Measurements from ENCODE around the gene KLHL25. TPM values are rescaled to one million over a fixed set of nuclear protein-coding genes. Genes with fewer than 3 reads are reported as not detected.

Gene KLHL25
- total RNA-seq, 2 experiments from 2014 or later, result 7.4 to 8.0 TPM

GRCh38 chr15:85780225-85780985 is 14.3 kb downstream of the KLHL25 start:
- DNase-seq, result no peak
- H3K9me3 Mint-ChIP-seq, result no peaks in the 10 kb centered on the region
- peaks cover 34% of the 10 kb centered on the region for H3K4me1 Mint-ChIP-seq
- no peak overlapping the region for H3K4me3 Mint-ChIP-seq
- no peaks in the 10 kb centered on the region for H3K36me3 Mint-ChIP-seq (ENCODE audit: low read depth)
- ChIA-PET CTCF (no interaction called here), POLR2A (no interaction called here)
- H3K27me3 Mint-ChIP-seq, result no peaks in the 10 kb centered on the region
- no peak overlapping the region for H3K27ac Mint-ChIP-seq

- Mint-ChIP-seq H3K27ac (no peak overlapping the region), H3K4me3 (no peak overlapping the region), H3K4me1 (peaks cover 24% of the 10 kb centered on the region), H3K9me3 (no peaks in the 10 kb centered on the region), H3K27me3 (no peaks in the 10 kb centered on the region), H3K36me3 (ENCODE audit: low read depth) (no peaks in the 10 kb centered on the region)
- ChIA-PET CTCF (interaction anchor here (0.6 to 1.4 kb wide), 2 partner anchors 19 to 49 kb away, joined by 3 to 4 read pairs; no protein-coding TSS in a partner anchor), POLR2A (no interaction called here)
- no peak for DNase-seq
These were observed 15.5 kb downstream of the KLHL25 start for GRCh38 chr15:85779249-85779648.

GRCh38 chr15:85778107-85778776 is 16.5 kb downstream of the KLHL25 start:
- Mint-ChIP-seq H3K27me3 (no peaks in the 10 kb centered on the region), H3K36me3 (ENCODE audit: low read depth) (no peaks in the 10 kb centered on the region), H3K27ac (no peak overlapping the region), H3K4me1 (peaks cover 18% of the 10 kb centered on the region), H3K9me3 (no peaks in the 10 kb centered on the region), H3K4me3 (no peak overlapping the region)
- CTCF ChIA-PET, result interaction anchor here (0.6 to 1.4 kb wide), 6 partner anchors 8 to 585 kb away, joined by 3 to 4 read pairs (median 3); no protein-coding TSS in a partner anchor
- POLR2A ChIA-PET, result no interaction called here
- DNase-seq, result no peak

- no peak overlapping the region for H3K4me3 Mint-ChIP-seq
- no peaks in the 10 kb centered on the region for H3K27me3 Mint-ChIP-seq
- DNase-seq, result no peak
- CTCF ChIA-PET, result interaction anchor here (0.6 to 1.1 kb wide), 5 partner anchors 9 to 586 kb away, joined by 3 to 4 read pairs (median 3); no protein-coding TSS in a partner anchor
- H3K27ac Mint-ChIP-seq, result no peak overlapping the region
- H3K36me3 Mint-ChIP-seq (ENCODE audit: low read depth), result no peaks in the 10 kb centered on the region
- no peaks in the 10 kb centered on the region for H3K9me3 Mint-ChIP-seq
- POLR2A ChIA-PET, result no interaction called here
- H3K4me1 Mint-ChIP-seq, result peaks cover 15% of the 10 kb centered on the region
These were observed 17.2 kb downstream of the KLHL25 start for GRCh38 chr15:85777250-85778106.

GRCh38 chr15:85773970-85774369 is 20.8 kb downstream of the KLHL25 start:
- no peak overlapping the region for H3K27ac Mint-ChIP-seq
- ChIA-PET POLR2A (no interaction called here), CTCF (interaction anchor here (1.5 kb wide), 2 partner anchors 9 to 19 kb away, joined by 3 to 5 read pairs; no protein-coding TSS in a partner anchor)
- H3K4me3 Mint-ChIP-seq, result no peak overlapping the region
- H3K9me3 Mint-ChIP-seq, result no peaks in the 10 kb centered on the region
- no peaks in the 10 kb centered on the region for H3K36me3 Mint-ChIP-seq (ENCODE audit: low read depth)
- DNase-seq, result no peak
- H3K4me1 Mint-ChIP-seq, result no peaks in the 10 kb centered on the region
- no peaks in the 10 kb centered on the region for H3K27me3 Mint-ChIP-seq

GRCh38 chr15:85773249-85773648 is 21.5 kb downstream of the KLHL25 start:
- Mint-ChIP-seq H3K9me3 (no peaks in the 10 kb centered on the region), H3K4me1 (no peaks in the 10 kb centered on the region), H3K4me3 (no peak overlapping the region), H3K27ac (no peak overlapping the region), H3K36me3 (ENCODE audit: low read depth) (no peaks in the 10 kb centered on the region), H3K27me3 (no peaks in the 10 kb centered on the region)
- DNase-seq, result no peak
- ChIA-PET CTCF (interaction anchor here (0.5 to 1.5 kb wide), 2 partner anchors 9 to 391 kb away, joined by 3 read pairs; no protein-coding TSS in a partner anchor), POLR2A (no interaction called here)

- Mint-ChIP-seq H3K9me3 (no peaks in the 10 kb centered on the region), H3K4me3 (no peak overlapping the region), H3K27ac (peak overlapping the region; percentile 23), H3K36me3 (ENCODE audit: low read depth) (no peaks in the 10 kb centered on the region), H3K4me1 (no peaks in the 10 kb centered on the region), H3K27me3 (no peaks in the 10 kb centered on the region)
- ChIA-PET CTCF (interaction anchor here (0.5 to 1.5 kb wide), 2 partner anchors 10 to 390 kb away, joined by 3 read pairs; no protein-coding TSS in a partner anchor), POLR2A (no interaction called here)
- no peak for DNase-seq
These were observed 22.1 kb downstream of the KLHL25 start for GRCh38 chr15:85772668-85773067.

- ChIA-PET CTCF (no interaction called here), POLR2A (no interaction called here)
- Mint-ChIP-seq H3K36me3 (ENCODE audit: low read depth) (no peaks in the 10 kb centered on the region), H3K27ac (no peak overlapping the region), H3K9me3 (no peaks in the 10 kb centered on the region), H3K4me3 (no peak overlapping the region), H3K27me3 (no peaks in the 10 kb centered on the region), H3K4me1 (no peaks in the 10 kb centered on the region)
- no peak for DNase-seq
These were observed 22.8 kb downstream of the KLHL25 start for GRCh38 chr15:85771781-85772445.

- ChIA-PET CTCF (interaction anchor here (0.7 kb wide), 1 partner anchor 168 kb away, joined by 3 read pairs; no protein-coding TSS in a partner anchor), POLR2A (no interaction called here)
- DNase-seq, result no peak
- Mint-ChIP-seq H3K4me1 (no peaks in the 10 kb centered on the region), H3K27ac (no peak overlapping the region), H3K27me3 (no peaks in the 10 kb centered on the region), H3K9me3 (no peaks in the 10 kb centered on the region), H3K4me3 (no peak overlapping the region), H3K36me3 (ENCODE audit: low read depth) (no peaks in the 10 kb centered on the region)
These were observed 23.5 kb downstream of the KLHL25 start for GRCh38 chr15:85771271-85771670.

GRCh38 chr15:85770096-85771041 is 24.4 kb downstream of the KLHL25 start:
- Mint-ChIP-seq H3K27ac (no peak overlapping the region), H3K27me3 (no peaks in the 10 kb centered on the region), H3K36me3 (ENCODE audit: low read depth) (no peaks in the 10 kb centered on the region), H3K4me3 (no peak overlapping the region), H3K9me3 (no peaks in the 10 kb centered on the region), H3K4me1 (no peaks in the 10 kb centered on the region)
- no peak for DNase-seq
- CTCF ChIA-PET, result interaction anchor here (0.7 kb wide), 1 partner anchor 167 kb away, joined by 3 read pairs; no protein-coding TSS in a partner anchor
- POLR2A ChIA-PET, result no interaction called here

GRCh38 chr15:85769182-85769900 is 25.4 kb downstream of the KLHL25 start:
- H3K4me3 Mint-ChIP-seq, result no peak overlapping the region
- no peaks in the 10 kb centered on the region for H3K9me3 Mint-ChIP-seq
- no peaks in the 10 kb centered on the region for H3K36me3 Mint-ChIP-seq (ENCODE audit: low read depth)
- DNase-seq, result no peak
- H3K27me3 Mint-ChIP-seq, result no peaks in the 10 kb centered on the region
- ChIA-PET CTCF (no interaction called here), POLR2A (no interaction called here)
- H3K27ac Mint-ChIP-seq, result no peak overlapping the region
- no peaks in the 10 kb centered on the region for H3K4me1 Mint-ChIP-seq
